T-helper 22 cell (primary cell): ENCODE measurements around the gene FCGR1A.
"Not testable (repeated sequence)": the region's sequence is repeated elsewhere in the genome, so short reads cannot be mapped to it uniquely, and the experiment has no call there.

Experiments used
- DNase-seq: peaks from one replicate; pipeline ENCODE4 v3.0.0-alpha.2; 2020; ENCODE audit warnings: low read depth

The FCGR1A gene

GRCh38 chr1:149777084-149777483 lies 5.4 kb upstream of the FCGR1A start:
- not testable (repeated sequence) for DNase-seq

DNA sequence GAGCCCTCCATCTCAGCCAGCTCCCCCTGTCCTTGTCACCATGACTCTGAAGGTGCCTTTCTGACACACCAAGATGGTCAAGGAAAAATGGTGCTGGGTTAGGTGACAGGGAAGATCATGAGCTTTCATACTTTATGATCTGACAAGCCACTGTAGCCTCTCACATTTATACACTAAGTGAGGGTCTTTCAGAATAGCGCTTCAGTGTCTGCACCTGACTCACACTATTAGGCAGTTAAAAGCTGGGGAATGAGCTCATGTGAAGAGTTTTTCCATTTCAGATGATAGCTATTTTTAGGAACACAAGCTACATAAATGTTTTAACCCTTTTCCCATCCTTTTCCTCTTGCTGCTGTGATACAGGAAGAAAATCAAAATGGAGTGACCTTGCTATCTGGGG lies 4.2 kb upstream of the FCGR1A start:
- not testable (repeated sequence) for DNase-seq

DNA sequence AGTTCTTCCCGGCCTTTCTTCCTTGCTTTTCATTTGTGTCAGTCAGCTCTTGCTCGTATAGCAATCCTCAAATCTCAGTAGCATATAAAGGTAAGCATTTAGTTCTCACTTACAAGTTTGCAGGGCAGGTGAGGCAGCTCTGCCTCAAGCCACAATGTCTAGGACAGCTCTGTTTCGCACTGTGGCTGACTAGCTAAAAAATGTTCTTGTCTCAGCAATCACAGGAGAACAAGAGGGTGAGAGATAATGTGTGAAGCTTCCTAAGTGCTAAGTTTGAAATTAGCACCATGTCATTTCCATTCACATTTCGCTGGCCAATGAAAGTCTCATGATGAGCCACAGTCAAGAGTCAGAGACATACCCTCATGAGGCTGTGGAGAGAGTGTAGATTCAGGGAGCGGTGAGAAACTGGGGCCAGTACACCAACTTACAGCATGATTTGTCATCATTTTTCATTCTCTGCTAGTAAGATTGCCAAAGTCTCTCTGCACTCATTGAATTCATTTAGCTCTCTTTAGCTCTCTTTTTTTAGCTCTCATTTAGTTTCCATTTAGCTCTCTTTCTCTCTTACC lies 995 bp upstream of the FCGR1A start:
- not testable (repeated sequence) for DNase-seq

DNA sequence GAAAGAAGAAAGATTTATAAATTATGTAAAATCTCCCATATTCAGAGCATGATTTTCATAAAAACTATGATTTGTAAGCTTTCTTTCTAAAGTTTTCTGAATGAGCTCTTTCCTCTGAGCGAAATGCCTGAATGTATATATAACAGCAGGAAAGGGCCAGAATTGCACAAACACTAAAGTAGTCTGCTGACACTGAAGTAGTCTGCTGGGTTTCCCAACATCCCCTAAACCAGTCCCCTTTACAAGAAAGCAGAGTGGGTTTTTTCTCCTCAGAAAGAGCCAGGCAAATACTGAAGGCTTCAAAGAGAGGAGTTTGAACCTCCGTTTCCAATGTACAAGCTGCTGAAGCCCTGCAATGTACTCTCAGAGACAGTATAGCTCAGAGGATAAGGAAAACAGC lies 795 bp downstream of the FCGR1A start:
- DNase-seq, result not testable (repeated sequence)

DNA sequence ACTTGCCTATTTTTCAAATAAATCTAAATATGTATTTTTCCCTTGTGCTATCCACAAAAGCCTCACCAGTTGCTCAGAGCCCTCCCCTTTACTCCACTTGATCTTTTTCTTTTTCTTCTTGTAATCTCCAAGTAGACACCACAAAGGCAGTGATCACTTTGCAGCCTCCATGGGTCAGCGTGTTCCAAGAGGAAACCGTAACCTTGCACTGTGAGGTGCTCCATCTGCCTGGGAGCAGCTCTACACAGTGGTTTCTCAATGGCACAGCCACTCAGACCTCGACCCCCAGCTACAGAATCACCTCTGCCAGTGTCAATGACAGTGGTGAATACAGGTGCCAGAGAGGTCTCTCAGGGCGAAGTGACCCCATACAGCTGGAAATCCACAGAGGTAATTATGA lies 1.4 kb downstream of the FCGR1A start:
- DNase-seq, result not testable (repeated sequence)

GRCh38 chr1:149787688-149788451 lies 5.4 kb downstream of the FCGR1A start:
- DNase-seq, result not testable (repeated sequence)

GRCh38 chr1:149792502-149792901 lies 10.0 kb downstream of the FCGR1A start:
- peak; percentile 4 for DNase-seq

- peak; percentile 55 for DNase-seq
Observed at GRCh38 chr1:149792912-149793515, 10.5 kb downstream of the FCGR1A start.

DNA sequence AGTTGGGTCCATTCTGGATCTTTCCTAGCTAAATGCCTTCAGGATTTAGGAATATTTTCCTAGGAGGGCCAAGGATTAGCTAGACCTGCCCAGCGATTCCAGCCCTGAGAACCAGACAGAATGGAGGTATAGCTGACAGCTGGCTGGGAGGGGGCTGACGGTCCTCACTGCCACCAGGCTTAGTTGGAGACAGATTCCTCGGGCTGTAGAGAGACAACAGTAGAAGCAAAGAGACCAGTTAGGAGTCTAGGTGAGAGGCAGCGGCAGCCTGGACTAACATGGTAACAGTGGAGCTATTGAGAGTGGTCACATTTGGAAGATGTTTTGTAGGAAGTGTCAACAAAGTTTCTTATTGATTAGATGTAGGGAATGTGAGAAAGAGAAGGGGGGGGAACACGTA lies 11.4 kb downstream of the FCGR1A start:
- not testable (repeated sequence) for DNase-seq

GRCh38 chr1:149801628-149802027 lies 19.1 kb downstream of the FCGR1A start:
- DNase-seq, result not testable (repeated sequence)

GRCh38 chr1:149804417-149805080 lies 22.1 kb downstream of the FCGR1A start:
- DNase-seq, result not testable (repeated sequence)

- not testable (repeated sequence) for DNase-seq
Observed at GRCh38 chr1:149810697-149811405, 28.4 kb downstream of the FCGR1A start.

DNA sequence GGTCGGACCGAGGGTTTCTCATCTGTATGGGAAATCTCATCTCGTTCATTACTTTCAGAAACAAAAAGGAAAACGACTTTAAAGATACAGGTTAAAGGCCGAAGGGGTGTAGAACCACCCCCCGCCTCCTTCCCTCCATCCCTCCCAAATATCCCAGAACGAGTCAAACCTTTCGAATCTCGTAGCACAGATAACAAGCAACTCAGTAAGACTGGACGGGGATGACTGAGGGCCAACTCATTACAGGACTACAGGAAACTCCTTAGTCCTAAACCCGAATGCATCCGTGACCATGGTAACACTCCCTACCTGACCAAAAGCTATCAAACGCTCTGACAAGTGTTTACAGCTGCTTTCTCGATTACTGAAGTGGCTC lies 29.0 kb downstream of the FCGR1A start:
- DNase-seq, result not testable (repeated sequence)

DNA sequence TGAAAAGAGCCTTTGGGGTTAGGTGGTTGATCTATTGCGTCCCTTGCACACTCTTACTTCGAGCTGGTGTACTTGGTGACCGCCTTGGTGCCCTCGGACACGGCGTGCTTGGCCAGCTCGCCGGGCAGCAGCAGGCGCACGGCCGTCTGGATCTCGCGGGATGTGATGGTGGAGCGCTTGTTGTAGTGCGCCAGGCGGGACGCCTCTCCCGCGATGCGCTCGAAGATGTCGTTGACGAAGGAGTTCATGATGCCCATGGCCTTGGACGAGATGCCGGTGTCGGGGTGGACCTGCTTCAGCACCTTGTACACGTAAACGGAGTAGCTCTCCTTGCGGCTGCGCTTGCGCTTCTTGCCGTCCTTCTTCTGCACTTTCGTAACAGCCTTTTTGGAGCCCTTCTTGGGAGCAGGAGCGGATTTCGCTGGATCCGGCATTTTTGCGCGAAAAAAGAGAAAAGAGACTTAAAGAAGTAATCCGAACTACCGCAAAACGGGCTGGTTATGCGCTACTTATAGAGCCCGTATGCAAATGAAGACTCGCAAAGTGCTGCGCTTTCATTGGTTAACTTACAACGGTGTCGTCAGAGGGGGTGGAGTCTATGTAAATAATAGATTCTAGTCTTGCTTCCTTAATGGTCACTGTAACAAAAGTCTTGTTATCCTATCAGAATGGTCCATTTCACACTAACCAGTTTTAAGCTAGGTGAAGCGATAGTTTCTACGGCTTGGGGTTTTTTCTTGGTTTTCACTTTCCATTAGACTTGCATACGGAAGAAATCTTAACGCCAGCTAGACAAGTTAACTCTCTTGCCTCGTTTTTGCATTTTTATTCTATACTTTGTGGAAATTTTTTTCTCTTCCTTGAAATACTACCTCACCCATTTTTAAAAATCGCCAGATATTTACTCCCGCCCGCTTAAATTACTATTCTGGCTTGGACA lies 29.7 kb downstream of the FCGR1A start:
- DNase-seq, result peak; percentile 72

- DNase-seq, result peak; percentile 38
Observed at GRCh38 chr1:149812893-149813801, 30.7 kb downstream of the FCGR1A start.

DNA sequence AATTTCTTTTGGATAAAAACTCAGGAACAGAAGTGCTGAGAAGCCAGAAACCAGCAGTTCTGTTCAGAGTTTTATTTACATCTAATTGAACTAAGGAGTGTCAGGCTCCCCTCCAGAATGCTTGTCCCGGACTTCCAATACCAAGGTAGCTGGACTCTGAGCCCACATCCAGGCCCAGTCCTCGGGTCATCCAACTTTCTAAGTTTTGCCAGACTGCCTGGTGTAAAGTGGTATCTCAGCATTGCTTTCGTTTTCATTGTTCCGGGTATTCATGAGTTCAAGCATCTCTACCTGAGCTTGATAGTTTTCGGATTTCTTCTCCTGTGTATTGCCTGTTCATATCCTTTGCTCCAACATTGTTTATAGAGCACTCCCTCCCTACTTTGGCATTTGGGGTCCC lies 37.9 kb downstream of the FCGR1A start:
- DNase-seq, result not testable (repeated sequence)

- DNase-seq, result not testable (repeated sequence)
Observed at GRCh38 chr1:149826555-149826954, 44.1 kb downstream of the FCGR1A start.

- DNase-seq, result not testable (repeated sequence)
Observed at GRCh38 chr1:149831764-149832315, 49.3 kb downstream of the FCGR1A start.

DNA sequence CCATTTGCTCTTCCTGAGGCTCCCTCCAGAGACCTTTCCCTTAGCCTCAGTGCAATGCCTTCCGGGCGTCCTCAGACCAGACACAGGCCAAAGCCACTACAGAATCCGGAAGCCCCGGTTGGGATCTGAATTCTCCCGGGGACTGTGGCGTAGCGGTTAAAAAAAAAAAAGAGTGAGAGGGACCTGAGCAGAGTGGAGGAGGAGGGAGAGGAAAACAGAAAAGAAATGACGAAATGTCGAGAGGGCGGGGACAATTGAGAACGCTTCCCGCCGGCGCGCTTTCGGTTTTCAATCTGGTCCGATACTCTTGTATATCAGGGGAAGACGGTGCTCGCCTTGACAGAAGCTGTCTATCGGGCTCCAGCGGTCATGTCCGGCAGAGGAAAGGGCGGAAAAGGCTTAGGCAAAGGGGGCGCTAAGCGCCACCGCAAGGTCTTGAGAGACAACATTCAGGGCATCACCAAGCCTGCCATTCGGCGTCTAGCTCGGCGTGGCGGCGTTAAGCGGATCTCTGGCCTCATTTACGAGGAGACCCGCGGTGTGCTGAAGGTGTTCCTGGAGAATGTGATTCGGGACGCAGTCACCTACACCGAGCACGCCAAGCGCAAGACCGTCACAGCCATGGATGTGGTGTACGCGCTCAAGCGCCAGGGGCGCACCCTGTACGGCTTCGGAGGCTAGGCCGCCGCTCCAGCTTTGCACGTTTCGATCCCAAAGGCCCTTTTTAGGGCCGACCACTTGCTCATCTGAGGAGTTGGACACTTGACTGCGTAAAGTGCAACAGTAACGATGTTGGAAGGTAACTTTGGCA lies 50.0 kb downstream of the FCGR1A start:
- not testable (repeated sequence) for DNase-seq
